Ramos (cell line): ENCODE data around the gene HMGCR.
"Not testable (repeated sequence)": the region's sequence is repeated elsewhere in the genome, so short reads cannot be mapped to it uniquely, and the experiment has no call there.

Experiments
- in situ Hi-C: fragments of 300-500 bp; cut with MboI; formaldehyde crosslinking; loops from one replicate; pipeline ENCODE4 v1.14.3; 2022; ENCODE audit warnings: low sequenced_read_pairs; ENCODE audit not compliant: unreplicated experiment

The HMGCR gene

GRCh38 chr5:75336615-75337336, at the start of gene HMGCR:
TSS of gene HMGCR (plus strand) at chr5:75337220. CDS start at chr5:75342606, 5,386 bp downstream.
- in situ Hi-C loops = no loop called here

GRCh38 chr5:75291844-75292243, 45.2 kb upstream of the HMGCR start:
- in situ Hi-C loops = not testable (repeated sequence)

GRCh38 chr5:75300084-75300483, 36.9 kb upstream of the HMGCR start:
- in situ Hi-C loops = no loop called here

GRCh38 chr5:75303419-75303818, 33.6 kb upstream of the HMGCR start:
- in situ Hi-C loops = no loop called here

- in situ Hi-C loops = not testable (repeated sequence)
Measured at GRCh38 chr5:75304486-75304885, 32.5 kb upstream of the HMGCR start.

- in situ Hi-C loops = no loop called here
Measured at GRCh38 chr5:75306746-75307145, 30.3 kb upstream of the HMGCR start.

- in situ Hi-C loops = no loop called here
Measured at GRCh38 chr5:75310212-75310611, 26.8 kb upstream of the HMGCR start.

- in situ Hi-C loops = not testable (repeated sequence)
Measured at GRCh38 chr5:75319148-75319547, 17.9 kb upstream of the HMGCR start.

- in situ Hi-C loops = no loop called here
Measured at GRCh38 chr5:75319638-75320037, 17.4 kb upstream of the HMGCR start.

GRCh38 chr5:75320371-75320770, 16.6 kb upstream of the HMGCR start:
- in situ Hi-C loops = no loop called here

- in situ Hi-C loops = no loop called here
Measured at GRCh38 chr5:75322066-75322465, 15.0 kb upstream of the HMGCR start.

GRCh38 chr5:75324791-75325190, 12.2 kb upstream of the HMGCR start:
- in situ Hi-C loops = no loop called here

GRCh38 chr5:75325242-75325641, 11.8 kb upstream of the HMGCR start:
- in situ Hi-C loops = no loop called here

- in situ Hi-C loops = no loop called here
Measured at GRCh38 chr5:75330404-75330803, 6.6 kb upstream of the HMGCR start.

GRCh38 chr5:75331095-75332090, 5.6 kb upstream of the HMGCR start:
- in situ Hi-C loops = no loop called here

GRCh38 chr5:75333759-75334158, 3.3 kb upstream of the HMGCR start:
- in situ Hi-C loops = not testable (repeated sequence)

GRCh38 chr5:75334413-75334812, 2.6 kb upstream of the HMGCR start:
- in situ Hi-C loops = not testable (repeated sequence)

GRCh38 chr5:75335486-75335885, 1.5 kb upstream of the HMGCR start:
- in situ Hi-C loops = no loop called here

- in situ Hi-C loops = no loop called here
Measured at GRCh38 chr5:75335952-75336614, 937 bp upstream of the HMGCR start.

GRCh38 chr5:75337366-75338021, 474 bp downstream of the HMGCR start:
- in situ Hi-C loops = no loop called here
